Medulla oblongata (tissue), 1 donor: Measurements from ENCODE around the gene DGKI.

Experiments used
- DNase-seq: peaks from one replicate; pipeline ENCODE4 v3.0.0-alpha.2; 2015; ENCODE audit errors: extremely low spot score

Gene DGKI

DNA sequence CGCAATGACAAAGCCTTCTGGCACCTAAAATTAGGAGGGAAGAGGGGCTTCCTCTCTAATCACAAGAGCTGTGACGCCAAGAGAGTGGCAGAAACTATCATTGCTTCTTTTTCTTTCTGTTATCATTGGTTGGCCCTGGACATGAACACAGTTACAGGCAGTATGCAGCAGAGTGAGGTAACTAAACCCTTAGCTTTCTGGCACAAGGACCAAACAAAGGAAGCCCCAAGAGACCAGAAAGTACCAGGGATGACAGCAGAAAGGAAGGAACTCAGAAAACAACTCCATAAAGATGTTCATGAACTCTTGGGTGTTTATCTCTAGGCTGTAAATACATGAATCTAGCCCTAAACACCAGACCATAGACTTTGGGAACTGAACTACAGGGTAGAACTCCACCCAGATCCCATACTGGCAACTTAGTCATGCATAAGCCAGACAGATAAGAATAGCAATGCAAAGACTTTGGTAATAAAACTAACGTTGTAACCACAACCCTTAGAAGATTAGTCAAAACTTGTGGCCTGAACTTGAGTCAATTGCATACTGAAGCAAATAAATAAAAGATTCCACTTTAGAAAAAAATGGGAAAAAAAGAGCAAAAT lies 307.6 kb downstream of the DGKI start:
- DNase-seq, result no peak

DNA sequence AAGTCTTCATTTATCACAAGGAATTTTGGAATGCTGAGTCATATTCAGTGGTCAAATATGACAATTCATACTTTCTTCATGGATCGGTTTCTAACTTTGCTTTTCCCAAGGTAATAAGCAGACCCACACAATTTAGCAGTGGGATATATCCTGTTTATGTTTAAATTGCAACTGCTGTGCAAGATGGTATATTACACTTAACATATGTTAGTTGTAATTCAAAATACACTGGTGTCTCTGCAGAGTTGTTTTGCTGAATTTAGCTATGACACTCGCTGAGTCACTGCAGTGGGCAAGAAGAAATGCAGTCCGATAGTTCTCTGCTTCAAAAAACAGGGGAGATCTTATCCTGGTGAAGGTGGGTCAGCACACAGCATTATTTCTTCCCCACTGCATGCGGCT lies 308.4 kb downstream of the DGKI start:
- no peak for DNase-seq

DNA sequence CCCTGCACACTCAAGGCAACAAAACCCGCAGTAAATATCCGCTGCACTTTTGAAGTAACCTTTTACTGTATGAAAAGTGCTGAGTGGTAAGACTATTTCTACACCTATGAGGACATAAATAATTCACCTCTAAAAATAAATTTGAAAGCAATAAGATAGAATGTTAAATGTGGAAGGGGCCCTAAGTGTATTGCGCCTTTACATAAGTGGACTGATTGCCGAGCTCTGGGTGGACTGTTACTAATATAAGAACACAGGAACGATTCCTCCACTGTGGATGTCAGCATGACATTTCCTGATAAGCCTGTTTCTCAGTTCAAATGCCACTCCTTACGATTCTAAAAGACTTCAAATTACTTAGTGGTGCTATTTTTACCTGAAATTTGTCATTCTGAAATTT lies 311.2 kb downstream of the DGKI start:
- no peak for DNase-seq

DNA sequence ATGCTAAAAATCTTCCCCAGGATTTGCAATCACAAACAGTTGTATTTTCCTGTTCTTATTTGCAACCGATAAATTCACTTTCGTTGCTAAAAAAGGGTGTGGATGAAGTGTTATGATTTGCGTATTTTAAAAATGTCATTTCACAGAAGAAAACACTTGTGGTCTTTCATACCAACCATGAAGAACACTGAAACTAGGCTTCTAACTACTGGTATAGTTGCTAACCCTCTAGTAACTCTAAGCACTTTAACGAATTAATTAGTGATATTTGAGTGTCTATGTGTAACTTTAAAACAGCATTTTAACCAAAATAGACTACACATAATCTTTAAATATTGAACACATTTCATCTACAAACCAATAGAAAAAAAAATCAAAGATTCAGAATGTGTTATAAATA lies 315.1 kb downstream of the DGKI start:
- no peak for DNase-seq

DNA sequence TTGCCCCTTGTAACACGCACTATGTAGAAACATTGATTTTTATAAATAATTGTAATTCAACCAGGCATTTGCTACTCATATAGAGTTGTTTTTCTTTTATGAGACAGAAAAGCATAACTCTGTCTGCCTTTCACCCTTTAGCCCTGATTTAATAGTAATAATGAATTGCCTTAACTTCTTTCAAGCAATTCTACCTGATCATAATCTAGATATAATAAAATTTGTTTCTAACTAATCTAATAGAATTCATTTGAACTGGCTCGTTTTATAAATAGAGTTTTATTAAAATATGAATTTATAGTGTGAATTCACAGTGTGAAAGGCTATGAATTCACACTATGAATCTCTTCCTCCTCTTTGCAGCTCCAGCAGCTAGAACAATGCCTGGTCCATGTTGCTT lies 319.1 kb downstream of the DGKI start:
- no peak for DNase-seq

DNA sequence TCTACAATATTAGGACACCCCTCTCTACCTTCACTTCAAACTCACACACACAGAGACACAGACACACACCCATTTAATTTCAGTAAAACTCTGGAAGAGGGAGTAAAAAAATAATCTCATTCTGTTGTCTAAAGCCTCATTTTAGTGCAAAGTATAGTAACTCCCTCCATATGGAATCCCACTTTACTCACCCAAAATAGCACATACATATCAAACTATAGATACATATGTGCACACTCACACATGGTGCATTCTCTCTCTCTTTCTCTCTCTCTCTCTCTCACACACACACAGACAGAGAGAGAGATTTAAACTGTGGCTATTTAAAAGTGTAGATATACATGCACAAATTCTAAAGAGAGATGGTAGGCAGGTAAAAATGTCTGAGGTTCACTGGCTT lies 323.6 kb downstream of the DGKI start:
- no peak for DNase-seq

DNA sequence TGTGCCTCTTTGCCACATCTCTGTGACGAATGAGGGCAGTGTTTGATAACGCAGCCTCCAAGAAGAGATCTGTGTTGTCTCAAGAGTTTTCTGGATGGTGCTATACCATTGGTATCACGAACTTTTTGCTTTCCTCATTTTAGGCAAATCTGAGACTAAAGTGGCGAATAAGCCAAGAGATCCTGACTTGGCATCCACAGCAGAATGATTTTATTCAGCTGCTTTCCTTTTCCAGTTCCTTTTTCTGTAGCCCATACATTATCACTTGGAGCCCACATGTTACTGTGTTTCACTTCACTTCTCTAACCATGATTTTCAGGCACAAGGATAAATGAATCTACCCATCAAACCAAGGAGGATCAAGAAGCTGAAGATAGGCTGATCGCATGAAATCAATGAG lies 325.3 kb downstream of the DGKI start:
- DNase-seq, result no peak

DNA sequence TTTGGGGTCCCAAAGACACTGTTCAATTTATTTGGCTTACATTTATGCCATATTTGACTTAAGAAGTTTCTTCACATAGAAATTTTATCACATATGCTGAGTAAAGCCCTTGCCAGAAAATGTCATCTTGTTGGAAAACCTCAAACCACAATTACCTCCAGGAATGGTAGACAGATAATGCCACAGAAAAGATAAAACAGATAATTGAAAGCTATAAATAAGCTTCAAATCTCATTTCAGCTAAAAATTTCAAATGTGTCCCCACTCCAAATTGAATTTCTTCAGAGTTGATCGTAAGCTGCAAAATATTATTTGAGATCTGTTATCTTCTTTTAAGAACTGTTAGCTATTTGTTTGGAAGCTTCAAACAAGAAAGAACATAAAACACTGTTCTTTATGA lies 326.8 kb downstream of the DGKI start:
- DNase-seq, result no peak

DNA sequence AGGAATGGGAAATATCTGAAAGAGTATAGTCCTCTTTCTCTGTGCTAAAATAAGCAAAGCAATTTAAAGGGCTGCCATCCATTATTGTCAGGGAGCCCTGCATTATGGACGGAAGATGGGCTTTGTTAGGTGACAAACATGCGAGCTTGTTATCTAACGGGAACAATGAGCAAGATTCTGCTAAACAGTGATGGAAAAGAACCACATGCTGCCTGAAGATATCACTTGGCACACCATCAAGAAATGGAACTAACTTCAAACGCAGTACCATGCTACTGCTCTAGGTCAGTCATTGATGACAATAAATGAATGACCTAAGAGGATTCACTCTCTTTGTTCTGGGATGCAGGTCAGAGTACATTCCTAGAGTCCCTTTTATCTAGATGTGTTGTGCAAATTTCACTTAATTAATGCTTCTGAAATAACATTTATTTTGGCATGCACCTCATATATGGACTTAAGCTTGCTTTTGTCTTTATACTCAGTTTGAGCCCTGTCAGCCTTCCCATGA lies 327.5 kb downstream of the DGKI start:
- DNase-seq, result no peak

DNA sequence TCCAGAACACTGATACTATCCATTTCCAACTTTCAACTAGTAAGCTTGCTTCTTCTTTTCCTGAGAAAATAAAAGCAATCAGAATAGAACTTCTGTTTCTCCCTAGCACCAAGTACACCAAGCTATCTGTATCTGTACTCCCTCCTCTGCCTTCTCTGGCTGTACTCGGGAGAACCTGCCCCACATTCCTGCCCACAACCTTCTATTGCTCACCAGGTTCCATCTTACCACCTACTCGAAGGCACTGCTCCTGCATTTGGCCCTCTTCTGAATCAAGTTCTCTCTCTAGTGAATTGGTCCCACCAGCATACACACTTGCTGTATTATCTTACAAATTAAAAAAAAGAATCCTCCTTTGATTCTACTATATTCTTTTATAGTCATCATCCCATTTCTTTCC lies 333.7 kb downstream of the DGKI start:
- DNase-seq, result no peak

DNA sequence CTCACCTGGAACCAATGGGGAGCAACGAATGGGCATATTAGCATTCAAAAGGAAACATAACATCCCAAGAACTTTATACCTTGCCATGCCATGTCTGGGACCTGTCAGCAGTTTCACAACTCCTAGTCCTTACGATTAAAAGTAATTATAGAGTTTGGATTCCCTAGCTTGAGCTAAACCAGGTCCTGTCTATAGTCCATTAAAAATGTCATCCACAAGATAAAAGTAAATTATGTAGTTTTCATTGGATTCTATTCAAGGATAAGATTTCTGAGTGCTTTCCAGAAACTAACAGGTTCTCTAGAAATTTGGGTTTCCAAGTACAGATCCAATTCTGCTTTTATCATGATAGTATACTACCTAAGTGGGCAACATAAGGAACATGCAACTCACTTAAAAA lies 339.7 kb downstream of the DGKI start:
- no peak for DNase-seq

DNA sequence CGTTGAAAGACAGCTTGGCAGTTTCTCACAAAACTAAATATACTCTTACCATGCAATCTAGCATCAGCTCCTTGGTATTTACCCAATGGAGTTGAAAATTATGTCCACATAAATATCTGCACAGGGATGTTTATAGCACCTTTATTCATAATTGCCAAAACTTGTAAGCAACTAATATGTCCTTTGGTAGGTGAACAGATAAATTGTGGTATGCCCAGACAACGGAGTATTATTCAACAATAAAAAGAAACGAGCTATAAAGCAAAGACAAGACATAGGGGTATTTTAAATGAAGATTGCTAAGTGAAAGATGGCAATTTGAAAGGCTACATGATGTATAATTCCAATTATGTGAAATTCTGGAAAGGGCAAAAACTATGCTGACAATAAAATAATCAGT lies 340.7 kb downstream of the DGKI start:
- no peak for DNase-seq

DNA sequence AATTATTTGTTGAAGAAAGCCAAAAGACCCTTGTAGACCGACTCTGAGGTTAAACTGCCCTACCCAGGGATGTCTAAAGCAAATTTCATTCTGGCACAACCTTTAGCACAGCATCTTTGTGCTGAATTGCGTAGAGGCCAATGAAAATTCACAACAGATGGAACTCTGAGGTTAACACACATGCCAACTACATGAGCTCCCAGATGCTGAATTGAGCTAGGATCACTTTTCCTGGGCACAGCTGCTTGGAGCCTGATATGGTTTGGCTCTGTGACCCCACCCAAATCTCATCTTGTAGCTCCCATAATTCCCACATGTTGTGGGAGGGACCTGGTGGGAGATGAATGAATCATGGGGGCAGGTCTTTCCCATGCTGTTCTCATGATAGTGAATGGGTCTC lies 345.2 kb downstream of the DGKI start:
- no peak for DNase-seq

DNA sequence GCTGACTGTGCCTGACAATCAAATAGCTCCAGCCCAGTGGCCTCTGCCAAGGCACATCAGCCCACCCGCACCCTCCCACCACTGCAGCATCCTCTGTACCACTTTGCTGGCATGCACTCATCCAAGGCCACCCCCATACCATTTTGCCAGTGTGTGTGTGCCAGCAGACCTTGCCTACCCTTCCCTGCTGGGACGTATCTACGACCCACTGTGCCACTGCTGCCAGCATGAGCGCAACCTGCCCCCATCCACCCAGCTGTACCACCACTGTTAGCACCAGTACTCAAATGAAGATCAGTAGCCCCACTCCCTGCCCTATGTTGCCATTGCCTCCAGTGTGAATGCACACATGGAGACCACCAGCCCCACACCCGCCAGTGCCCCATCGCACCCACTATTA lies 353.9 kb downstream of the DGKI start:
- DNase-seq, result no peak

DNA sequence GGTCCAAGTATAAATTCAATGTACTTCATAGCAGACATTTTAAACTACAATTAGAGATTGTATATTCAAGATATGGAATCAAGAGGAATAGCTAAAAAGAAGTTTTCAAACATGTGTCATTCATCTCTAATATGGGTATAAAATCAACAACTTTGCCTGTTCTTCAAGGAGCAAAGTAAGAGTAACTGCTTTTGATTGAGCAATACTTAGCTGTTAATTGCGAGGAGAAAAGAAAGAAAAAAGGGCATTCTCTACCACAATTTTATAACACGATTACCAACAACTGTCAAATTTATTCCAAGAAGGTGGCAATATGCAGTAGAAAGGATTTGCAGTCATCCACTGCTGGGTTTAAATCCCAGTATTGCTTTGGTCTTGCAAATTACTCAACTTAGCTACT lies 356.9 kb downstream of the DGKI start:
- DNase-seq, result no peak

DNA sequence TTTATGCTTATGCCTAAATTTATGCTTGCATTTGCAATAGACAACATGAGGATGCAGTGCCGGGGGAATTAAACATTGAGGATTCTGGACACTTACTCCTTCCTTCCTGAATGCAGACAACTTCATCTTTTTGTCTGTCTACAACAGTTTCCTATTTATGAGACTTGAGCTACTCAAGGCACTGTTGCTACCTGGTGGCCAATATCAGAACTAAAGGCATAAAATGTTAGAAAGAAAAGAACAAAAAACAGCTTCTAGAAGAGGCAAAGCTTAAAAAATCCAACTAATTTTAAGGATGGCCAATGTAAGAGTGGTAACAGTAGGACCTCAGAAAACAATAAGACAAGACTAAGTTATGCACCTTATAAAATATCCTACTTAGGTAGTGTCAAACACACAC lies 358.7 kb downstream of the DGKI start:
- DNase-seq, result no peak

DNA sequence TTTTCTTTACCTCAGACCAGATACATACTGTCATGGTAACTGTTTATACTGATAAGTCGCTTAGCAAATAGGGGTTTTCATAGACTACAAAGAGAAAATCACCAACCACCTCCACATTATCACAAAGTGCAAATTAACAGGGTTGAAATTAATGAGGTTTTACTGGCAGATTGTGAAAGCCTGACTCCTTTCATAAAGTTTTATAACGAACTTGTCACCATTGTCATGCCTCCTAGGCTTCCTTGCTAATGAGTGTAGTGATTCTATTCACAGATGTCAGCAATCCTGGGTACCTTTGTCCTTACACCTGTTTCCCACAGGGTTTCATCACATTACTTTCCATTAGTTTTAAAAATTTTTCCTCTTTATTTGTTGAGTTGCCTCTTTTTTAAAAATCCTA lies 361.0 kb downstream of the DGKI start:
- DNase-seq, result no peak

DNA sequence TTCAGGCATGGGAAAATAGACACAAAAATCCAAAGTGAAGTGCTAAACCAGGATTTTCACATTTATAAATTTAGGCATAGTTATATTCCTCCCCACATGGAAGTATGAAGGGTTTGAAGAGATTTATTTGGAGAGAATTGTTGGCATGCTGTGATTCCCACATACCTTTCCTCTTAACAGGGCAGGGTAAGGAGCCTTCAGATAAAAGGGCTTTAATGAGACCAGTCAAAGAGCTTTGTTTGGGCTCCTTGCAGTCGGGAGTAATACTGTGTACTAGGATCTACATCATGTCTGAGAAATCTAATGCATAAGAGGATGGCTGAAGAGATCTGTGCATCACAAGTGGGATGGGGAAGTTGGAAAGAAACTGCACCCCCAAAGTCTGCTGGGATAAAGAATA lies 362.4 kb downstream of the DGKI start:
- DNase-seq, result no peak

DNA sequence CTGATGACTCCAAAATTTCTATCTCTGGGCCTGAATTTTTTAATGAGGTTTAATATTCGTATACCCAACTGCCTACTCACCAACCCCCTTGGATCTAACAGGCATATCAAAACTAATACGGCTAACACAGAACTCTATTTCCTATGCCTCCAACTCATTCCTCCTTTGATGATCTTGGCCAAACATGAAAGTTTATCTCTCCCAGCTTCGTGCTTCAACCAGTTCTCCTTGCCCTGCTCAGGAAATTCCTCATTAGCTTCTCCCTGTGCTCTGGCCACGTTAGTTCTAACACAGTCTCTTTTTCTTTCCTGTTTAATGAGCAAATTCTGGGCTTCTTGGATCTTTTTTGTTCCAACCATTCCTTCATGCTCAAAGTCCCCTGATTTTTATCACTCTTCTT lies 364.3 kb downstream of the DGKI start:
- DNase-seq, result no peak

DNA sequence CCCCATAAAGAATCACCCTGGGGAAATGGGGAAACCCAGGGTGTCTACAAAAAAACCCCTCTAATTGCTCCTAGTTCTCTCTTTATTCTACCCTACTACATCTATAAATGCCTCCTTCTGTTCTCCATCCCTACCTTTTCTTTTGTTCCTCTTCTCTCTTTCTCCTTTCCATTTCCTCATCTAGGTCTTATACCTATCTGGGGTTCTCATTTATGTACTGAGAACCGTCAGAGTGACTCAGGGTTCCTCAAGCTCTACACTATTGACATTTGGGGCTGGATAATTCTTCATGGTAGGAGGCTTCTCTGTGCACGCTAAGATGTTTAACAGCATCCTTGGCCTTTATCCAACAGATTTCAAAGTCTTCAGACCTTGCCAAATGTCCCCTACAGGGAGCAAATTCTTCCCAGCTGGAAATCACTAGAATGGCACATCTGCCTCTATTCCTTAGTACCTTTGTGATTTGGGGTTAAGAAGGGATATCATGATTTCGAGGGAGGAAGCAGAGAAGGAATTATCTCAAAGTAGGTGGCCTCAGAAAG lies 365.9 kb downstream of the DGKI start:
- DNase-seq, result no peak

DNA sequence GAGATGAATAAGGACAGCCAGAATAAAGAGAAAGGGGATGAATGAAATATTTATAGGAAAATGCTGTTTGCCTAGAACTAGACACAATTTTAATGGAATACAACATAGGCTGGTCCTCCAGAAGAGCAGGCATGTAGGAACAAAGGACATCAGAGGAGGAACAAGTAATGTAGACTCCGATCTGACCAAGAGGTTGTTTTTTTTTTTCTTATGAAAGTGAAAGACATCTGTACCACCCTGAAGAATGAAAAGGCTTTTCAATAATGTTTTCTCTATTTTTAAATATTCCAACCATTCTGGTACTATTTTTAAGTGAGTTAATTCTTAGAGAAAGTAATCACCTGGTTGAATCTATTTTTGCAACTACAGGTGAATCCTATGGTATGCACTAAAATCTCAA lies 366.4 kb downstream of the DGKI start:
- no peak for DNase-seq

DNA sequence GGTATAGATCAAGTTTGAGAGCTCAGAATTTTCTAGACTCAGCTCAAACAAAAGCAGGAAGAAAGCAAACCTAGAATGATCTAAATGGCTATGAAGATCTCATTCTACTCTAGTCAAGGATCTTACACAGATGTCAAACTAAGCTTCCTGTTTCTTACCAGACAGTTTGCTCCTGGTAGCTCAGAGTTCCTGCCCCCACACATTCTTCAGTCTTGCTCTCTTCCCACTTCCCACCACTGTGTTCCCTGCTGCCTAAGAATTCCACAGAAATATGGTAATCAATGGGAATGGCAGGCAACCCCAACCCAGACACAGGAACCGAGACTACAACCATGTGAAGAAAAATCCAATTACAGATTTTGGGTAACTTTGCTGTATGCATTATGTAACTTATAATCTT lies 369.8 kb downstream of the DGKI start:
- no peak for DNase-seq

DNA sequence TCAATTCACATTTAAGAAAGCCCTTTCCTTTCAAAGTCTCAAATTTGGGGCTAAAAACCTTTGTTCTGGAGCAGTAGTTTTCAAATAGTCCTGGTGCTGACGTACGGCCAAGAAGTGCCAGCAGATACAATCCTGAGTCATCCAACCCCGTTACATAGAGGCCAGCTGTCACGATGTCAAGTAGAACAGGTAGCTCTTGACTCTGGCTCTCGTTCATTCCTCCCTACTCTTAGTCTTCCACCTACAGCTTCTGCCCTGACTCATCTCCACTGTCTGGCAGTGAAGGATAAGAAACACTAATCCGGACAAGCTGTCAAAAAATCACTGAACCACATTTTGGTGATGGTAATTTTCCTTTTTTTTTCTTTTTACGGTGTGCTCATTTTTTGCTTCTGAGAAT lies 370.8 kb downstream of the DGKI start:
- DNase-seq, result no peak

DNA sequence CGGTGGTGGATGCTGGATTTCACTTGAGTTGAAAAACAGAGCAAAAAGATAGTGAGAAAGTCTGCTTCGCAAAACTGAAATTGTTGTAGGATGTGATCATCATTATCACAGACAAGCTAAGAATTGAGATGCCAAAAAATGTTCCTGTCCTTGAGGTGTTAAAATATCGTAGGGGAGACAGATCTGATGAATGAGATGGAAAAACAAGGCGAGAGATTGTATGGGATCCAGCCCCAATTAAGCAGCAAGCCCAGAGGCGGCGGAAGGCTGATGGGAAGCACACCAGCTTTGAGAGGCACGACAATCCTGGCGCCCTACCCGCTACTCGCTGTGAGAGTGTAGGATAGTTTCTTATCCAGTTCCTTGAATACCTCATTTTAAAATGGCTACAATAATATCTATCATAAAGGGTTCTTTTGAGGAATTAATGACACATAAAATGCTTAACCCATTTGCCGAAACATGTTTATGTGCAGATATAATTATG lies 372.2 kb downstream of the DGKI start:
- no peak for DNase-seq
